Keratinocyte (primary cell): ENCODE measurements around the gene NUMB.

Source experiments
- CTCF ChIP-seq, 3 experiments: IDR thresholded peaks in 1 of 3; conservative IDR thresholded peaks in 1 of 3; optimal IDR thresholded peaks in 1 of 3; 2 replicates in 2 of 3; 3 replicates in 1 of 3; pipeline versions ENCODE3 to v1.5.1; 2011; ENCODE audit warnings: low read length in 3 of 3, mild to moderate bottlenecking in 3 of 3, moderate library complexity in 2 of 3, control low read depth in 1 of 3, inconsistent platforms in 1 of 3; ENCODE audit not compliant: insufficient read depth in 2 of 3; ENCODE audit errors: extremely low read depth in 1 of 3
- EZH2 ChIP-seq: IDR thresholded peaks from one replicate; pipeline ENCODE4 v1.6.1; 2012; ENCODE audit warnings: inconsistent platforms, mild to moderate bottlenecking, low read length, moderate library complexity

GRCh38 chr14:73392329-73393257 is 65.8 kb downstream of the NUMB start:
- TF ChIP-seq CTCF (optimal IDR thresholded peaks at IDR 0.05 in 1 of 3, IDR thresholded peaks at IDR 0.05 in 1 of 3, conservative IDR thresholded peaks at IDR 0.05 in 1 of 3; ENCODE audit: extremely low read depth in 1 of 3, insufficient read depth in 2 of 3, low read length in 3 of 3) (no peak), EZH2 (no peak)
